GM12891 (cell line): Measurements from ENCODE around the gene IL15RA.

ENCODE experiments used
- POLR2A ChIP-seq: IDR thresholded peaks from 2 replicates; pipeline ENCODE4 v1.6.1; 2011; ENCODE audit warnings: low read depth, low read length, control low read depth
- POLR2AphosphoS5 ChIP-seq: IDR thresholded peaks from 2 replicates; pipeline ENCODE4 v1.6.1; 2011; ENCODE audit warnings: low read depth, low read length, control low read depth

DNA sequence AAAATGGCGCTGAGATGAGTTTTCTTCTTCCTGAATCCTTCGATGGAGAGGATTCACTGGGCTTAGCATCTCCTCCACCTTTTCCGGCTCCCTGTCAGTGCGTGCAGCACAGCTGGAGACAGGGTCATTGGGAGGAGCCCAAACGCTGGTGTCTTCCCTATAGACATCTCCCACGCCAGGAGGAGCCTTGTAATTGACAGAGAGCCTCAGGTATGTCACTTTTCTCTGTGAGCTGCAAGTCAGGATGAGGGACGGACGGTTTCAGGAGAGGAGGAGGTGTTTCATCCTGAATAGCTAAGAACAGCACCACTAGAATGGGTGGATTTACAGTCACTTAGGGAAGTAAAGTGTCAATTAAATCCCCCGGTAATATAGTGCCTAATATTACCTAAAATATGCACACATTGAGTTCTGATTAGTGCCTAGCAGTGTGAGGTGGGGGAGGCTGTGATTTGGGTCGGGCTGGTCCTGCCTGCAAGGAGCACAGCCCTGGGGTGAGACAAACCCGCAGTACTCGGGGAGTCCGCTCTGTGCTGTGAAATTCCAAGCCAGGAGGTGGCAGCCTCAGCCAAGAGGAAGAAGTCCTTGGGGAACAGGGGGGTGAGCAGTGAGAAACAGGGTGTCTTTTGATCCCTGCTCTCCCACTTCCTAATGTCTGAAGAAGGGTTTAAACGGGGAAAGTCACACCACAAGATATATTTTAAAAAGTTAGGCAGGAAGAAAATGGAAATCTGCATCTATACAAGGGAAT lies 28.2 kb downstream of the IL15RA start:
- TF ChIP-seq POLR2AphosphoS5 (no peak), POLR2A (no peak)
